GM13977 (cell line): ENCODE data around the gene ASB16.
A peak's percentile ranks its signal among the peaks of the same experiment; 100 is the strongest.
"Not testable (repeated sequence)": the region's sequence is repeated elsewhere in the genome, so short reads cannot be mapped to it uniquely, and the experiment has no call there.

Experiments
- DNase-seq: peaks from one replicate; pipeline ENCODE4 v3.0.0; 2012; ENCODE audit warnings: low spot score
- CTCF ChIP-seq: IDR thresholded peaks from 2 replicates; pipeline ENCODE4 v1.5.1; 2012; ENCODE audit warnings: mild to moderate bottlenecking, control low read depth; ENCODE audit not compliant: insufficient read depth; ENCODE audit errors: extremely low read depth, missing control alignments
- in situ Hi-C: fragments of 300-500 bp; cut with MboI; formaldehyde crosslinking; loops from one replicate; pipeline ENCODE4 v1.12.0; 2022; ENCODE audit warnings: low sequenced_read_pairs, low pct_unique_long_range_greater_than_20kb, mixed read lengths, inconsistent platforms; ENCODE audit not compliant: unreplicated experiment

ASB16 gene

DNA sequence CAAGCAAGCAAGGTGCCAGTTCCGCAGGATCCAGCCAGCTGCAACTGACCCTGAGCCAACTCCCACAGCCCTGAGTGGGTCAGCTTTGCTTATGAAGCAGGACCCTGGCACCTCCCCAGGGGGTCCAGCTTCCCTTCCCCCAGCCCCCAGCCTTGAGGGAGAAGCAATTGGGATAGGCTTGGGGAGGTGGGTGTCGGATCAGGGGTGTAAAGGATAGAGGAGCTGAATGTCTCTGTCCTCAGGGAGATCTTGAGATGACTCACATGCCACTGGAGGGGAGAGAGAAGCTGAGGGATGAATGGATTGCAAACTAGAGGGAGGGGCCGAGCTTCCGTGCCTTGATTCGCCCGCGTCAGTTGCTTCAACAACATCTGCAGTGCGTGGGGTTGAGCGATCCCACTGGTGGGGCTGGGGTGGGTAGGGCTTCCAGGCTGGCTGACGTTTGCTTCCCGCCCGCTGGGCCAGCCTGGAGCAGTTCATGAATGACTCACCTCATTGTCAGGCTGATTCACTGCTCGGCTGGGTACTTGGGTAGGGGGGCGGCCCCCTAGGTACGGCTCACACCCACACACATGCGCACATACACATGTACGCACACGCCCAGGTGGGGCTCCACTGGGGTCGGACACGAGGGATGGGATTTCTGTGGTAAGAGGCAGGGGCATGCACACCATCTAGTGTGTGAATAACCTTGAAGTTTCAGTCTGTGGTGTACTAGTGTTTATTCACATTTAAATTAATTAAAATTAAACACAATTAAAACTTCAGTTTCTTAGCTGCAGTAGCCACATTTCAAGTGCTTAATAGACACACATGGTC, 32.4 kb upstream of the ASB16 start:
- TF ChIP-seq CTCF = no peak
- peak; percentile 60 for DNase-seq
- in situ Hi-C loops = no loop called here

- in situ Hi-C loops, DNase-seq: not testable (repeated sequence)
Observed at GRCh38 chr17:44143921-44144320, 26.6 kb upstream of the ASB16 start.

GRCh38 chr17:44144966-44145739, 25.4 kb upstream of the ASB16 start:
- in situ Hi-C loops = no loop called here
- TF ChIP-seq CTCF = no peak
- no peak for DNase-seq

DNA sequence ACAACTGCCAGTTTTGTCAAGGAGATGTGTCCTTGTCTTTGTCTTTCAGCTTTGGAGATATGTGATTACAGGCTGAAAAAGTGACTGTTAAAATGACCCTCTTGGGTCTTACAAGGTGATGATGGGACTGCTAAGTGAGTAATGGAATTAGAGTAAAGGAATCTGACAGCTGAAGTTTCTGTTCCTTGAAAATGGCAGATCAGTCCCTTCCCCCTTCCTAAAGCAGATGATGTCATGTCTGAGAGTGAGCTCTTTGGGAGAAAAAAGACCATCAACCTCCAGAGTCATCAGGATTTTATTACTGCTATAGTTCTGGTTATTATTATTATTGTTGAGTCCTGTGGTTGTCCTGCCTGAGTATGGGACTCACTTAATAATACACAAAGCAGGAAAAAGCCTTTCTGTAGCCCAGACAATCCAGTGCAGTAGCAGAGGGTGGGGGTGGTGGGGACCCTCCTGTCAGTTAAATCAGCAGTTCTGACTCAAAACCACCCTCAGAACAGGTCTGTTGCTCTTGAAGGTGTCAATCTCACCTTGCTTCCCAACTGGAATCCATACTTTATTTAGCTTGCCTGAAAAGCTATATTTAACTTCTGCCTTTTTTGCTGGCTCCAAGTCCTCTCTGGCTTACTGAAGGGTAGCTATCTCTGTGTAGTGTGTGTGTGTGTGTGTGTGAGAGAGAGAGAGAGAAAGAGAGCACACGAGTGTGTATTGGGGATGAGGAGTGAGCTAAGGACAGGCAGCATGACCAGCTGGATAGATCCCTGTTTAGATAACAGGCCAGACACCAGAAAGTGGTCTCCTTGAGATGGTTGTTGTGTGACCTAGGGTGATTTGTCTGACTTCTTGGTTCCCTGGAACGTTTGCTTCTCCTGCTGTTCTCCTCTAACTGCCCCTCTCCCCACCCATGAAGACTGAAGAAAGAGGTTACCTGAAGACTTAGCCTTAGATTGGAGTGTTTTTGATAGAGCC, 23.8 kb upstream of the ASB16 start:
- in situ Hi-C loops = no loop called here
- no peak for TF ChIP-seq CTCF
- no peak for DNase-seq

DNA sequence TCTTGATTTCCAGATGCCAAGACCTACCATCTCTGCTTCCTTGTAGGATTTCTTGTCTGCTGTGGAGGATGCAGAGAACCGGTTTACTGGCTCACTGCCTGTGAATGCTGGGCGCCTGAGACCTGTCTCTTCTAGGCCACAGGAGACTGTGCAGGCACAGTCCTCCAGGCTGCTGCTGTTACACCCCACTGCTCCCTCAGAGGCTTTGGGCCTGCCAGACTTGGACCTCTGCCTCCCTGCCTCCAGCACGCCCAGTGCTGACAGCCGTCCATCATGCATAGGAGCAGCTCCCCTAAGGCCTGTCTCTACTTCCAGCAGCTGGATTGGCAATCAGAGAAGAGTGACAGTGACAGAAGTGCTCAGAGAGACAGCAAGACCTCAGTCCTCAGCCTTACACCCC, 22.7 kb upstream of the ASB16 start:
- no peak for TF ChIP-seq CTCF
- DNase-seq = no peak
- in situ Hi-C loops = no loop called here

- in situ Hi-C loops = not testable (repeated sequence)
Observed at GRCh38 chr17:44149066-44149465, 21.4 kb upstream of the ASB16 start.

GRCh38 chr17:44149750-44150329, 20.7 kb upstream of the ASB16 start:
- in situ Hi-C loops = no loop called here
- no peak for DNase-seq
- TF ChIP-seq CTCF = no peak

More at GRCh38 chr17:44149066-44149465, 21.4 kb upstream of the ASB16 start:
- DNase-seq = not testable (repeated sequence)
